Endodermal cell (in vitro differentiated cells): ENCODE results near the gene C1orf21. TPM values are rescaled to one million over a fixed set of nuclear protein-coding genes. Genes with fewer than 3 reads are reported as not detected.

Source experiments
- DNase-seq: peaks from one replicate; pipeline ENCODE4 v3.0.0-alpha.2; 2017
- H3K27ac ChIP-seq: 2 replicates; pipeline ENCODE4 v1.5.1; 2013; ENCODE audit warnings: mild to moderate bottlenecking, low read depth, low read length, moderate library complexity
- H3K27me3 ChIP-seq: 2 replicates; pipeline ENCODE4 v1.6.1; 2013; ENCODE audit warnings: mild to moderate bottlenecking, low read length, moderate library complexity; ENCODE audit not compliant: insufficient read depth, control insufficient read depth, poor library complexity, severe bottlenecking
- H3K36me3 ChIP-seq: 2 replicates; pipeline ENCODE4 v1.7.0; 2013; ENCODE audit warnings: mild to moderate bottlenecking, low read length, moderate library complexity; ENCODE audit not compliant: control insufficient read depth, insufficient read depth
- H3K4me1 ChIP-seq: one replicate; pipeline ENCODE4 v1.7.0; 2013; ENCODE audit warnings: low read length; ENCODE audit not compliant: control insufficient read depth, insufficient read depth
- H3K4me3 ChIP-seq: 2 replicates; pipeline ENCODE4 v1.5.1; 2013; ENCODE audit warnings: mild to moderate bottlenecking, low read length, moderate library complexity
- H3K9ac ChIP-seq: 2 replicates; pipeline ENCODE4 v1.6.1; 2013; ENCODE audit warnings: mild to moderate bottlenecking, low read length, moderate library complexity; ENCODE audit not compliant: poor library complexity, severe bottlenecking; ENCODE audit errors: extremely low read depth
- H3K9me3 ChIP-seq: 2 replicates; pipeline ENCODE4 v1.6.1; 2013; ENCODE audit warnings: mild to moderate bottlenecking, low read length, moderate library complexity; ENCODE audit not compliant: control insufficient read depth
- H3K27ac Mint-ChIP-seq: 2 replicates; pipeline ENCODE4 v1.8.0; 2020; ENCODE audit warnings: mixed read lengths
- H3K27me3 Mint-ChIP-seq: 2 replicates; pipeline ENCODE4 v1.8.0; 2021; ENCODE audit warnings: mild to moderate bottlenecking, mixed read lengths; ENCODE audit not compliant: insufficient read depth
- H3K36me3 Mint-ChIP-seq: 2 replicates; pipeline ENCODE4 v1.8.0; 2020; ENCODE audit warnings: low read depth, mixed read lengths
- H3K4me1 Mint-ChIP-seq: 2 replicates; pipeline ENCODE4 v1.8.0; 2020; ENCODE audit warnings: mixed read lengths
- H3K4me3 Mint-ChIP-seq: 2 replicates; pipeline ENCODE4 v1.8.0; 2020; ENCODE audit warnings: mild to moderate bottlenecking, moderate library complexity, mixed read lengths
- H3K9me3 Mint-ChIP-seq: 2 replicates; pipeline ENCODE4 v1.8.0; 2020; ENCODE audit warnings: mild to moderate bottlenecking, mixed read lengths
- WGBS, 2 experiments: methylation state at CpG; one replicate each; pipeline versions ENCODE4 v1.1.5 to v1.1.7; 2013; ENCODE audit warnings: missing lambda C conversion rate in 2 of 2, mixed read lengths in 1 of 2; ENCODE audit not compliant: insufficient coverage in 1 of 2, insufficient read length in 1 of 2; 5-methylcytosine and 5-hydroxymethylcytosine counted together
- total RNA-seq, 2 donors: library from RNA; stranded (reverse); fragmentation: NEBNext Ultra II Directional in 1 of 2; extraction: Animal tissue kit (Norgen Biotek cat#: 25700) in 1 of 2; gene quantifications; 2 replicates in 1 of 2; 3 replicates in 1 of 2; pipeline ENCODE4 v1.2.1, GENCODE V29; 2021
- TF ChIP-seq, protein P1 (sequence below): fragments of 200-600 bp; sonication (generic); conservative IDR thresholded peaks from 2 replicates; pipeline ENCODE4 v1.5.0; 2021; ENCODE audit warnings: antibody characterized with exemption, mild to moderate bottlenecking

Gene C1orf21
- total RNA-seq, 2 donors from 2014 or later, result 9.1 to 10.2 TPM

- WGBS, 2 experiments, result 90 to 93% methylated on average over 2 of the region's 2 CpGs
- H3K27me3 Mint-ChIP-seq, result peaks cover 14% of the 10 kb centered on the region
- H3K9me3 ChIP-seq, result peaks cover 19% of the 10 kb centered on the region
- no peak overlapping the region for H3K4me3 ChIP-seq
- peaks cover 18% of the 10 kb centered on the region for H3K4me1 Mint-ChIP-seq
- TF ChIP-seq, protein P1, sequence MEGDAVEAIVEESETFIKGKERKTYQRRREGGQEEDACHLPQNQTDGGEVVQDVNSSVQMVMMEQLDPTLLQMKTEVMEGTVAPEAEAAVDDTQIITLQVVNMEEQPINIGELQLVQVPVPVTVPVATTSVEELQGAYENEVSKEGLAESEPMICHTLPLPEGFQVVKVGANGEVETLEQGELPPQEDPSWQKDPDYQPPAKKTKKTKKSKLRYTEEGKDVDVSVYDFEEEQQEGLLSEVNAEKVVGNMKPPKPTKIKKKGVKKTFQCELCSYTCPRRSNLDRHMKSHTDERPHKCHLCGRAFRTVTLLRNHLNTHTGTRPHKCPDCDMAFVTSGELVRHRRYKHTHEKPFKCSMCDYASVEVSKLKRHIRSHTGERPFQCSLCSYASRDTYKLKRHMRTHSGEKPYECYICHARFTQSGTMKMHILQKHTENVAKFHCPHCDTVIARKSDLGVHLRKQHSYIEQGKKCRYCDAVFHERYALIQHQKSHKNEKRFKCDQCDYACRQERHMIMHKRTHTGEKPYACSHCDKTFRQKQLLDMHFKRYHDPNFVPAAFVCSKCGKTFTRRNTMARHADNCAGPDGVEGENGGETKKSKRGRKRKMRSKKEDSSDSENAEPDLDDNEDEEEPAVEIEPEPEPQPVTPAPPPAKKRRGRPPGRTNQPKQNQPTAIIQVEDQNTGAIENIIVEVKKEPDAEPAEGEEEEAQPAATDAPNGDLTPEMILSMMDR, result no peak
- H3K36me3 Mint-ChIP-seq, result no peaks in the 10 kb centered on the region
- peaks cover 8% of the 10 kb centered on the region for H3K4me1 ChIP-seq
- no peak overlapping the region for H3K9ac ChIP-seq
- H3K27ac Mint-ChIP-seq, result no peak overlapping the region
- no peak overlapping the region for H3K4me3 Mint-ChIP-seq
- H3K27ac ChIP-seq, result no peak overlapping the region
- DNase-seq, result no peak
- no peaks in the 10 kb centered on the region for H3K36me3 ChIP-seq
- H3K9me3 Mint-ChIP-seq, result peaks cover 7% of the 10 kb centered on the region
- no peaks in the 10 kb centered on the region for H3K27me3 ChIP-seq
These were observed 252.4 kb downstream of the C1orf21 start for GRCh38 chr1:184639205-184639604.

DNA sequence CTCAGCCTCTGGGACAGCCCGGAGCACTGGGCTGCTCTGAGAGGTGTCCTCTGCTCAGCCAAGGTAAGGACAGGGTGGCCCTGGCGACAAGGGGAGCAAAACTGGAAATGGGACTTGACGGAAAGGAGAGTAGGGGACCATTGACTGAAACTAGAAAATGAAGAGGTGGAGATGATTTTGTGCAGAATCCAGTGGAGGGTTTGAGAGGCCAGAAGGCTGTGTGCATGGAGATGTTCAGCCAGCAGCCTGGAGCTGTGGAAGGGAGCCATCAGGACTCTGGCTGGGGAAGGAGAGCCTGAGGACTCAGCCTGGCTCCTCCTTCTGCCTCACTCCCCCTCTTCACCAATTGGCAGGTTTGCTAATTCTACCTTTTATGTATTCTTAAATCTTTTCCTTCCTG is 253.7 kb downstream of the C1orf21 start:
- Histone ChIP-seq H3K4me3 (no peak overlapping the region), H3K27me3 (no peaks in the 10 kb centered on the region), H3K9ac (no peak overlapping the region), H3K4me1 (no peaks in the 10 kb centered on the region), H3K9me3 (peaks cover 19% of the 10 kb centered on the region), H3K36me3 (no peaks in the 10 kb centered on the region), H3K27ac (no peak overlapping the region)
- DNase-seq, result no peak
- H3K4me1 Mint-ChIP-seq, result peaks cover 7% of the 10 kb centered on the region
- peaks cover 7% of the 10 kb centered on the region for H3K9me3 Mint-ChIP-seq
- no peak overlapping the region for H3K27ac Mint-ChIP-seq
- no peak overlapping the region for H3K4me3 Mint-ChIP-seq
- WGBS, 2 experiments, result 79 to 95% methylated on average over 3 of the region's 3 CpGs
- H3K27me3 Mint-ChIP-seq, result peaks cover 12% of the 10 kb centered on the region
- no peaks in the 10 kb centered on the region for H3K36me3 Mint-ChIP-seq
- TF ChIP-seq, protein P1, result no peak

GRCh38 chr1:184641894-184642293 is 255.1 kb downstream of the C1orf21 start:
- no peak overlapping the region for H3K27ac ChIP-seq
- no peaks in the 10 kb centered on the region for H3K36me3 ChIP-seq
- no peaks in the 10 kb centered on the region for H3K27me3 ChIP-seq
- peaks cover 4% of the 10 kb centered on the region for H3K4me1 Mint-ChIP-seq
- H3K4me3 ChIP-seq, result no peak overlapping the region
- H3K4me3 Mint-ChIP-seq, result no peak overlapping the region
- H3K9me3 ChIP-seq, result peaks cover 19% of the 10 kb centered on the region
- peaks cover 7% of the 10 kb centered on the region for H3K9me3 Mint-ChIP-seq
- 88 to 93% methylated on average over 1 to 2 of the region's 2 CpGs for WGBS, 2 experiments
- H3K27ac Mint-ChIP-seq, result no peak overlapping the region
- TF ChIP-seq, protein P1, result no peak
- H3K9ac ChIP-seq, result no peak overlapping the region
- no peaks in the 10 kb centered on the region for H3K4me1 ChIP-seq
- H3K27me3 Mint-ChIP-seq, result peaks cover 9% of the 10 kb centered on the region
- no peak for DNase-seq
- H3K36me3 Mint-ChIP-seq, result no peaks in the 10 kb centered on the region
